ENCODE measurements around the gene RTL9.

GRCh38 chrX:110310000-110310790, 48.5 kb upstream of the RTL9 start:
- TF ChIP-seq, protein P1, sequence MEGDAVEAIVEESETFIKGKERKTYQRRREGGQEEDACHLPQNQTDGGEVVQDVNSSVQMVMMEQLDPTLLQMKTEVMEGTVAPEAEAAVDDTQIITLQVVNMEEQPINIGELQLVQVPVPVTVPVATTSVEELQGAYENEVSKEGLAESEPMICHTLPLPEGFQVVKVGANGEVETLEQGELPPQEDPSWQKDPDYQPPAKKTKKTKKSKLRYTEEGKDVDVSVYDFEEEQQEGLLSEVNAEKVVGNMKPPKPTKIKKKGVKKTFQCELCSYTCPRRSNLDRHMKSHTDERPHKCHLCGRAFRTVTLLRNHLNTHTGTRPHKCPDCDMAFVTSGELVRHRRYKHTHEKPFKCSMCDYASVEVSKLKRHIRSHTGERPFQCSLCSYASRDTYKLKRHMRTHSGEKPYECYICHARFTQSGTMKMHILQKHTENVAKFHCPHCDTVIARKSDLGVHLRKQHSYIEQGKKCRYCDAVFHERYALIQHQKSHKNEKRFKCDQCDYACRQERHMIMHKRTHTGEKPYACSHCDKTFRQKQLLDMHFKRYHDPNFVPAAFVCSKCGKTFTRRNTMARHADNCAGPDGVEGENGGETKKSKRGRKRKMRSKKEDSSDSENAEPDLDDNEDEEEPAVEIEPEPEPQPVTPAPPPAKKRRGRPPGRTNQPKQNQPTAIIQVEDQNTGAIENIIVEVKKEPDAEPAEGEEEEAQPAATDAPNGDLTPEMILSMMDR (conservative IDR thresholded peaks at IDR 0.05 in 1 of 2, IDR thresholded peaks at IDR 0.05 in 1 of 2; ENCODE audit: low read depth in 1 of 2, low read length in 2 of 2) = no peak
- TF ChIP-seq EZH2 (IDR thresholded peaks at IDR 0.05; ENCODE audit: low read length, missing control alignments) = no peak
